HCT116 (cell line): ENCODE data around the gene DMAC2. TPM values are rescaled to one million over a fixed set of nuclear protein-coding genes. Genes with fewer than 3 reads are reported as not detected.

Experiments used
- ATAC-seq: fragments of 200-7000 bp; cut with Tn5 transposase; 2 replicates; pipeline ENCODE4 v1.9.1; 2020; ENCODE audit warnings: mild to moderate bottlenecking, moderate library complexity
- BruUV-seq: library from RNA; stranded (reverse); fragments of 400-500 nt; replicated peaks from 2 replicates; lab custom pipeline; 2021; lab: Mats Ljungman, UMichigan
- CTCF ChIA-PET: fragments of 300-600 bp; sonication (Branson Sonifier 250); formaldehyde crosslinking; loops from one replicate; lab custom pipeline; 2021; ENCODE audit warnings: antibody characterized with exemption; lab: Charles Lee
- POLR2A ChIA-PET: fragments of 300-600, 350-600 bp; sonication (Branson Sonifier 250); formaldehyde crosslinking; loops from one replicate; lab custom pipeline; 2021; ENCODE audit warnings: antibody characterized with exemption; lab: Charles Lee
- RAD21 ChIA-PET, 2 experiments: fragments of 300-600 bp; sonication (Branson Sonifier 250); formaldehyde crosslinking; loops; one replicate each; lab custom pipeline; 2023; ENCODE audit warnings: low total read pairs in 2 of 2; ENCODE audit not compliant: uncharacterized antibody in 2 of 2, unreplicated experiment in 2 of 2, low non-redundant PET in 1 of 2; lab: Charles Lee
- DNase-seq: peaks from one replicate; pipeline ENCODE4 v3.0.0-alpha.2; 2010; ENCODE audit warnings: low read depth, low spot score
- H2AFZ ChIP-seq: fragments of 200-600 bp; shearing (Covaris generic), sonication (generic); 2 replicates; pipeline ENCODE4 v1.6.1; 2017; ENCODE audit warnings: low read depth, mixed run types, mixed read lengths, antibody characterized with exemption, low read length; ENCODE audit not compliant: poor library complexity, severe bottlenecking
- H3K27ac ChIP-seq: 2 replicates; pipeline ENCODE4 v1.5.1; 2012; ENCODE audit warnings: low read depth, low read length
- H3K27me3 ChIP-seq: fragments of 200-600 bp; sonication (generic); 2 replicates; pipeline ENCODE4 v1.6.1; 2016; ENCODE audit warnings: mixed run types, low read length, mixed read lengths; ENCODE audit not compliant: insufficient read depth
- H3K36me3 ChIP-seq, 2 experiments: fragments of 200-500 bp in 1 of 2; fragments of 200-600 bp in 1 of 2; sonication (Bioruptor generic) in 1 of 2; sonication (generic) in 1 of 2; 2 replicates each; pipeline versions ENCODE4 v1.5.1 to v1.6.1; 2014 to 2016; ENCODE audit warnings: low read length in 2 of 2, inconsistent platforms in 1 of 2, mixed read lengths in 1 of 2, mixed run types in 1 of 2; ENCODE audit not compliant: insufficient read depth in 2 of 2, control insufficient read depth in 1 of 2
- H3K4me1 ChIP-seq, 2 experiments: fragments of 200-600 bp in 1 of 2; sonication (generic) in 1 of 2; 2 replicates each; pipeline versions ENCODE4 v1.5.1 to v1.6.1; 2012 to 2017; ENCODE audit warnings: low read length in 2 of 2, inconsistent platforms in 1 of 2, mild to moderate bottlenecking in 1 of 2, mixed read lengths in 1 of 2, mixed run types in 1 of 2, moderate library complexity in 1 of 2; ENCODE audit not compliant: insufficient read depth in 2 of 2, control insufficient read depth in 1 of 2
- H3K4me2 ChIP-seq: fragments of 200-600 bp; sonication (generic); 2 replicates; pipeline ENCODE4 v1.6.1; 2017; ENCODE audit warnings: mixed run types, low read length, mixed read lengths
- H3K4me3 ChIP-seq, 2 experiments: fragments of 200-600 bp in 1 of 2; sonication (generic) in 1 of 2; replicated peaks in 1 of 2; 2 replicates each; pipeline ENCODE4 v1.5.1; 2011 to 2016; ENCODE audit warnings: low read length in 2 of 2, control low read depth in 1 of 2, low read depth in 1 of 2, mild to moderate bottlenecking in 1 of 2, mixed read lengths in 1 of 2, mixed run types in 1 of 2
- H3K79me2 ChIP-seq: fragments of 200-600 bp; sonication (generic); 2 replicates; pipeline ENCODE4 v1.6.1; 2017; ENCODE audit warnings: mild to moderate bottlenecking, mixed run types, low read length, moderate library complexity, mixed read lengths; ENCODE audit not compliant: insufficient read depth
- H3K9ac ChIP-seq: fragments of 200-600 bp; sonication (generic); 2 replicates; pipeline ENCODE4 v1.6.1; 2016; ENCODE audit warnings: low read length, mixed read lengths
- H3K9me2 ChIP-seq: fragments of 200-600 bp; sonication (generic), shearing (Covaris generic); 2 replicates; pipeline ENCODE4 v1.6.1; 2017; ENCODE audit warnings: mixed run types, mild to moderate bottlenecking, moderate library complexity; ENCODE audit not compliant: insufficient read depth
- H3K9me3 ChIP-seq, 2 experiments: fragments of 200-500 bp in 1 of 2; fragments of 200-600 bp in 1 of 2; sonication (Bioruptor generic) in 1 of 2; sonication (generic) in 1 of 2; 2 replicates each; pipeline ENCODE4 v1.6.1; 2014 to 2017; ENCODE audit warnings: low read length in 2 of 2, mixed read lengths in 2 of 2, inconsistent platforms in 1 of 2, low read depth in 1 of 2, mild to moderate bottlenecking in 1 of 2, mixed run types in 1 of 2, moderate library complexity in 1 of 2; ENCODE audit not compliant: control insufficient read depth in 1 of 2, insufficient read depth in 1 of 2
- H4K20me1 ChIP-seq: fragments of 200-600 bp; sonication (generic), shearing (Covaris generic); 2 replicates; pipeline ENCODE4 v1.6.1; 2017; ENCODE audit warnings: mixed run types, mild to moderate bottlenecking, moderate library complexity; ENCODE audit not compliant: insufficient read depth
- CTCF ChIP-seq, 3 experiments: fragments of 200-600 bp in 1 of 3; sonication (generic) in 1 of 3; IDR thresholded peaks in 2 of 3; conservative IDR thresholded peaks in 1 of 3; 2 replicates each; pipeline ENCODE4 v1.5.1; 2012 to 2017; ENCODE audit warnings: low read depth in 2 of 3, low read length in 2 of 3, antibody characterized with exemption in 1 of 3, borderline replicate concordance in 1 of 3, control low read depth in 1 of 3, mild to moderate bottlenecking in 1 of 3, mixed read lengths in 1 of 3, mixed run types in 1 of 3, moderate library complexity in 1 of 3; ENCODE audit not compliant: insufficient read depth in 1 of 3
- EGR1 ChIP-seq: IDR thresholded peaks from 2 replicates; pipeline ENCODE4 v1.6.1; 2012; ENCODE audit warnings: low read depth
- ELF1 ChIP-seq: IDR thresholded peaks from 2 replicates; pipeline ENCODE4 v1.6.1; 2012; ENCODE audit warnings: low read depth, borderline replicate concordance
- FOSL1 ChIP-seq: IDR thresholded peaks from 2 replicates; pipeline ENCODE4 v1.6.1; 2012; ENCODE audit warnings: low read depth
- MAX ChIP-seq: IDR thresholded peaks from 2 replicates; pipeline ENCODE4 v1.6.1; 2012
- REST ChIP-seq: IDR thresholded peaks from 2 replicates; pipeline ENCODE4 v1.6.1; 2012; ENCODE audit warnings: low read depth
- ZNF274 ChIP-seq: fragments of 200-500 bp; sonication (Bioruptor generic); IDR thresholded peaks from 2 replicates; pipeline ENCODE4 v1.6.1; 2014; ENCODE audit warnings: mild to moderate bottlenecking, low read depth, low read length, inconsistent platforms
- intact Hi-C: fragments of 100-400 bp; cut with micrococcal nuclease; formaldehyde crosslinking; loops from 2 replicates; pipeline ENCODE4 v1.10.0; 2022
- total RNA-seq: library from RNA; stranded (reverse); gene quantifications from one replicate; pipeline ENCODE4 v1.2.1, GENCODE V29; 2021; ENCODE audit not compliant: unreplicated experiment

The DMAC2 gene
- total RNA-seq, 1 experiment from 2014 or later, result 65.6 TPM

GRCh38 chr19:41408256-41408655, 31.5 kb downstream of the DMAC2 start:
- POLR2A ChIA-PET, result no interaction called here

GRCh38 chr19:41407271-41407670, 32.4 kb downstream of the DMAC2 start:
- BruUV-seq, result no TSS peak
- ATAC-seq, result no peak
- Histone ChIP-seq H3K4me3 (no peak overlapping the region), H3K9me2 (no peaks in the 10 kb centered on the region), H3K4me1 (peaks cover 11 to 13% of the 10 kb centered on the region in 2 experiments; a peak in 3 of 4 replicates), H3K79me2 (no peaks in the 10 kb centered on the region), H3K27ac (no peak overlapping the region), H3K9me3 (no peaks in the 10 kb centered on the region), H3K36me3 (0 out of 4 replicates have a peak, but pooled peaks cover 0 to 3% of the 10 kb centered on the region in 2 experiments)
- DNase-seq, result no peak
- ChIA-PET CTCF (no interaction called here), RAD21 (no interaction called here)
- TF ChIP-seq REST (no peak), EGR1 (no peak), MAX (no peak), ZNF274 (no peak), FOSL1 (no peak)
- TF ChIP-seq, all 23 proteins: peak for 0
- Histone ChIP-seq H3K4me2 (no peak overlapping the region), H3K27me3 (no peaks in the 10 kb centered on the region), H3K9ac (no peak overlapping the region), H2AFZ (no peak overlapping the region), H4K20me1 (no peaks in the 10 kb centered on the region)
- intact Hi-C loops, result no loop called here
- POLR2A ChIA-PET, result no interaction called here

More at GRCh38 chr19:41408256-41408655, 31.5 kb downstream of the DMAC2 start:
- no peak for DNase-seq
- Histone ChIP-seq H2AFZ (no peak overlapping the region), H3K9ac (no peak overlapping the region), H3K36me3 (0 out of 4 replicates have a peak, but pooled peaks cover 3% of the 10 kb centered on the region in 2 experiments), H3K4me3 (no peak overlapping the region), H4K20me1 (no peaks in the 10 kb centered on the region), H3K4me1 (peaks cover 11 to 13% of the 10 kb centered on the region in 2 experiments; a peak in 3 of 4 replicates), H3K27ac (no peak overlapping the region), H3K9me3 (no peaks in the 10 kb centered on the region), H3K9me2 (no peaks in the 10 kb centered on the region), H3K27me3 (no peaks in the 10 kb centered on the region), H3K79me2 (no peaks in the 10 kb centered on the region), H3K4me2 (no peak overlapping the region)
- RAD21 ChIA-PET, result no interaction called here
- BruUV-seq, result no TSS peak
- intact Hi-C loops, result no loop called here
- no peak for ATAC-seq
- CTCF ChIA-PET, result interaction anchor here (1.6 kb wide), 1 partner anchor 162 kb away, joined by 3 read pairs; no protein-coding TSS in a partner anchor
- TF ChIP-seq CTCF (IDR thresholded peaks at IDR 0.05 in 2 of 3, conservative IDR thresholded peaks at IDR 0.05 in 1 of 3; ENCODE audit: borderline replicate concordance in 1 of 3, insufficient read depth in 1 of 3, low read depth in 2 of 3, low read length in 2 of 3), result no peak
- no peak for TF ChIP-seq ELF1
